Sigmoid colon (tissue), 7 donors: ENCODE data around the gene IGF2R. TPM values are rescaled to one million over a fixed set of nuclear protein-coding genes. Genes with fewer than 3 reads are reported as not detected.

Source experiments
- DNase-seq: peaks from one replicate; pipeline ENCODE4 v3.0.0-alpha.2; 2019
- H3K27ac ChIP-seq, 4 donors: fragments of 200-600 bp; sonication (generic); one replicate each; pipeline ENCODE4 v1.5.1; 2016 to 2019; ENCODE audit warnings: mild to moderate bottlenecking in 1 of 4
- H3K27me3 ChIP-seq, 3 donors: fragments of 200-600 bp; sonication (generic); one replicate each; pipeline ENCODE4 v1.5.1; 2019; ENCODE audit warnings: mild to moderate bottlenecking in 1 of 3
- H3K36me3 ChIP-seq, 4 donors: fragments of 200-600 bp; sonication (generic); one replicate each; pipeline ENCODE4 v1.5.1; 2016 to 2019
- H3K4me1 ChIP-seq, 4 donors: fragments of 200-600 bp; sonication (generic); one replicate each; pipeline ENCODE4 v1.5.1; 2017 to 2019
- H3K4me3 ChIP-seq, 4 donors: fragments of 200-600 bp; sonication (generic); one replicate each; pipeline ENCODE4 v1.5.1; 2017 to 2019; ENCODE audit warnings: mild to moderate bottlenecking in 2 of 4, moderate library complexity in 1 of 4
- H3K9me3 ChIP-seq, 4 donors: fragments of 200-600 bp in 3 of 4; sonication (generic) in 3 of 4; one replicate each; pipeline versions ENCODE4 v1.5.1 to v1.6.1; 2013 to 2019
- CTCF ChIP-seq, 4 experiments: fragments of 450-650 bp in 3 of 4; fragments of 200-600 bp in 1 of 4; IDR thresholded peaks; one replicate each; pipeline ENCODE4 v1.5.1; 2016 to 2019; ENCODE audit warnings: antibody characterized with exemption in 4 of 4, mild to moderate bottlenecking in 3 of 4, moderate library complexity in 2 of 4
- EP300 ChIP-seq, 4 donors: sonication (generic); formaldehyde crosslinking; IDR thresholded peaks; one replicate each; pipeline ENCODE4 v1.6.1; 2017; ENCODE audit warnings: antibody characterized with exemption in 4 of 4
- POLR2A ChIP-seq, 2 donors: fragments of 450-650 bp; IDR thresholded peaks; one replicate each; pipeline ENCODE4 v1.6.1; 2016; ENCODE audit warnings: antibody characterized with exemption in 2 of 2, mild to moderate bottlenecking in 2 of 2, moderate library complexity in 2 of 2
- POLR2AphosphoS5 ChIP-seq, 4 donors: sonication (generic); formaldehyde crosslinking; IDR thresholded peaks; one replicate each; pipeline ENCODE4 v1.6.1; 2017; ENCODE audit warnings: antibody characterized with exemption in 4 of 4
- WGBS, 2 donors: extraction: QIAGEN DNeasy Blood & Tissue Kit; methylation state at CpG; one replicate each; pipeline ENCODE4 v1.1.7; 2013; 5-methylcytosine and 5-hydroxymethylcytosine counted together
- intact Hi-C: fragments of 100-400 bp; cut with DNase I; formaldehyde crosslinking; loops from one replicate; pipeline ENCODE4 v1.15.1; 2023
- polyA plus RNA-seq, 3 donors: library from polyadenylated mRNA; stranded (reverse); fragments of 200-250 nt; gene quantifications; one replicate each; pipeline ENCODE4 v1.2.3, GENCODE V29; 2013
- total RNA-seq, 4 donors: library from RNA; depleted of rRNA; stranded (reverse); fragments of >200 nt; gene quantifications; one replicate each; pipeline ENCODE4 v1.1.0, GENCODE V29; 2016
- donor health status: healthy with polysubstance abuse.
- donor health status: Bipolar disorder and iron deficiency.
- donor health status: healthy.

The IGF2R gene
- total and polyA plus RNA-seq, 7 donors, result 3.6 to 80.9 (median 41.3) TPM

GRCh38 chr6:159943101-159943632 lies 25.7 kb upstream of the IGF2R start:
- TF ChIP-seq POLR2AphosphoS5 (IDR thresholded peaks at IDR 0.05) (no peak), CTCF (IDR thresholded peaks at IDR 0.05) (no peak), POLR2A (IDR thresholded peaks at IDR 0.05) (no peak), EP300 (IDR thresholded peaks at IDR 0.05) (no peak)
- no peak overlapping the region for H3K27ac ChIP-seq
- H3K9me3 ChIP-seq, result peaks cover 0 to 13% (median 0%) of the 10 kb centered on the region in 4 donors
- no peak for DNase-seq
- H3K27me3 ChIP-seq, result no peaks in the 10 kb centered on the region
- no peak overlapping the region for H3K4me3 ChIP-seq
- intact Hi-C loops, result loop anchor here (10.0 kb wide), 1 partner anchor 78 kb away; no protein-coding TSS in a partner anchor
- no peaks in the 10 kb centered on the region for H3K36me3 ChIP-seq
- WGBS, 2 donors, result 69 to 86% methylated on average over 6 of the region's 6 CpGs
- no peaks in the 10 kb centered on the region for H3K4me1 ChIP-seq

- Histone ChIP-seq H3K4me3 (no peak overlapping the region), H3K27ac (no peak overlapping the region), H3K36me3 (no peaks in the 10 kb centered on the region), H3K4me1 (no peaks in the 10 kb centered on the region), H3K9me3 (peaks cover 0 to 13% (median 0%) of the 10 kb centered on the region in 4 donors), H3K27me3 (no peaks in the 10 kb centered on the region)
- intact Hi-C loops, result loop anchor here (10.0 kb wide), 1 partner anchor 79 kb away; no protein-coding TSS in a partner anchor
- TF ChIP-seq POLR2A (IDR thresholded peaks at IDR 0.05) (no peak), POLR2AphosphoS5 (IDR thresholded peaks at IDR 0.05) (no peak), EP300 (IDR thresholded peaks at IDR 0.05) (no peak), CTCF (IDR thresholded peaks at IDR 0.05) (no peak)
- 49 to 97% methylated on average over 2 of the region's 2 CpGs for WGBS, 2 donors
- DNase-seq, result no peak
These were observed 24.8 kb upstream of the IGF2R start for GRCh38 chr6:159943968-159944598.

GRCh38 chr6:159945801-159946392 lies 23.0 kb upstream of the IGF2R start:
- TF ChIP-seq CTCF (IDR thresholded peaks at IDR 0.05), result no peak
- TF ChIP-seq EP300 (IDR thresholded peaks at IDR 0.05), result no peak
- no peak for TF ChIP-seq POLR2A (IDR thresholded peaks at IDR 0.05)
- TF ChIP-seq POLR2AphosphoS5 (IDR thresholded peaks at IDR 0.05), result no peak
- Histone ChIP-seq H3K9me3 (peaks cover 0 to 13% (median 0%) of the 10 kb centered on the region in 4 donors), H3K4me1 (no peaks in the 10 kb centered on the region), H3K27ac (no peak overlapping the region), H3K4me3 (no peak overlapping the region), H3K36me3 (no peaks in the 10 kb centered on the region), H3K27me3 (no peaks in the 10 kb centered on the region)
- 94 to 95% methylated on average over 6 of the region's 6 CpGs for WGBS, 2 donors
- DNase-seq, result no peak
- intact Hi-C loops, result loop anchor here (10.0 kb wide), 1 partner anchor 81 kb away; no protein-coding TSS in a partner anchor

- Histone ChIP-seq H3K27me3 (no peaks in the 10 kb centered on the region), H3K9me3 (peaks cover 0 to 13% (median 0%) of the 10 kb centered on the region in 4 donors), H3K36me3 (no peaks in the 10 kb centered on the region), H3K27ac (no peak overlapping the region), H3K4me1 (no peaks in the 10 kb centered on the region), H3K4me3 (no peak overlapping the region)
- 90 to 96% methylated on average over 2 of the region's 2 CpGs for WGBS, 2 donors
- intact Hi-C loops, result loop anchor here (10.0 kb wide), 1 partner anchor 82 kb away; no protein-coding TSS in a partner anchor
- TF ChIP-seq EP300 (IDR thresholded peaks at IDR 0.05) (no peak), POLR2A (IDR thresholded peaks at IDR 0.05) (no peak), POLR2AphosphoS5 (IDR thresholded peaks at IDR 0.05) (no peak), CTCF (IDR thresholded peaks at IDR 0.05) (no peak)
- no peak for DNase-seq
These were observed 22.0 kb upstream of the IGF2R start for GRCh38 chr6:159946912-159947311.
